ENCODE data around the gene TJP1.

GRCh38 chr15:29753506-29753905, 68.8 kb downstream of the TJP1 start:
- TF ChIP-seq CTCF (IDR thresholded peaks at IDR 0.05) (no peak), EZH2 (IDR thresholded peaks at IDR 0.05; ENCODE audit: borderline replicate concordance, insufficient read depth, low read depth, low read length, poor library complexity, severe bottlenecking) (no peak)

Measured in B cell (primary cell).